Left lobe of liver (tissue), 2 donors: ENCODE data around the gene SMIM43. TPM values are rescaled to one million over a fixed set of nuclear protein-coding genes. Genes with fewer than 3 reads are reported as not detected.
"Not testable (repeated sequence)": the region's sequence is repeated elsewhere in the genome, so short reads cannot be mapped to it uniquely, and the experiment has no call there.

Source experiments
- ATAC-seq: fragments of 200-7000 bp; cut with Tn5 transposase; one replicate; pipeline ENCODE4 v1.9.1; 2020; ENCODE audit warnings: mild to moderate bottlenecking, moderate library complexity
- DNase-seq: peaks from one replicate; pipeline ENCODE4 v3.0.0-alpha.2; 2020; ENCODE audit warnings: low spot score
- total RNA-seq: library from RNA; stranded (reverse); gene quantifications from one replicate; pipeline ENCODE4 v1.2.1, GENCODE V29; 2021
- donor health status: DM: no; HTN: no; CAD: no; lungs with moderate emphysema.
- donor health status: DM: no; HTN: yes; CAD: no.

Gene SMIM43
- total RNA-seq, 1 donor from 2014 or later = not detected

GRCh38 chr4:121737846-121738554, 27.0 kb downstream of the SMIM43 start:
- DNase-seq (no peak), ATAC-seq (no peak)

GRCh38 chr4:121736735-121737351, 28.1 kb downstream of the SMIM43 start:
- ATAC-seq (peak; percentile 77), DNase-seq (no peak)

GRCh38 chr4:121734571-121734970, 30.4 kb downstream of the SMIM43 start:
- no peak for ATAC-seq

GRCh38 chr4:121733942-121734341, 31.0 kb downstream of the SMIM43 start:
- ATAC-seq (no peak), DNase-seq (no peak)

More at GRCh38 chr4:121734571-121734970, 30.4 kb downstream of the SMIM43 start:
- DNase-seq = no peak

- DNase-seq, ATAC-seq: not testable (repeated sequence)
These were observed 35.2 kb downstream of the SMIM43 start for GRCh38 chr4:121729753-121730152.

- ATAC-seq (no peak), DNase-seq (no peak)
These were observed 36.2 kb downstream of the SMIM43 start for GRCh38 chr4:121728798-121729226.

GRCh38 chr4:121728066-121728465, 36.9 kb downstream of the SMIM43 start:
- DNase-seq (no peak), ATAC-seq (no peak)

GRCh38 chr4:121726642-121727268, 38.2 kb downstream of the SMIM43 start:
- ATAC-seq (peak; percentile 95), DNase-seq (no peak)

GRCh38 chr4:121724671-121725070, 40.3 kb downstream of the SMIM43 start:
- DNase-seq (no peak), ATAC-seq (no peak)

- ATAC-seq = no peak
- DNase-seq = no peak
These were observed 43.3 kb downstream of the SMIM43 start for GRCh38 chr4:121721700-121722099.

- DNase-seq = no peak
- ATAC-seq = no peak
These were observed 44.9 kb downstream of the SMIM43 start for GRCh38 chr4:121720109-121720508.

GRCh38 chr4:121717680-121718237, 47.2 kb downstream of the SMIM43 start:
- ATAC-seq (peak; percentile 28), DNase-seq (no peak)

- no peak for DNase-seq
- ATAC-seq = no peak
These were observed 50.4 kb downstream of the SMIM43 start for GRCh38 chr4:121714548-121714947.

GRCh38 chr4:121712783-121713182, 52.2 kb downstream of the SMIM43 start:
- DNase-seq (no peak), ATAC-seq (no peak)

GRCh38 chr4:121712001-121712651, 52.8 kb downstream of the SMIM43 start:
- ATAC-seq (no peak), DNase-seq (no peak)

GRCh38 chr4:121711263-121712000, 53.5 kb downstream of the SMIM43 start:
- ATAC-seq (peak; percentile 76), DNase-seq (peak; percentile 48)

- no peak for ATAC-seq
- no peak for DNase-seq
These were observed 55.1 kb downstream of the SMIM43 start for GRCh38 chr4:121709766-121710405.
